Thyroid gland (tissue), 4 donors: ENCODE measurements around the gene ANKRD22.

Source experiments
- CTCF ChIP-seq, 6 experiments: fragments of 200-600 bp in 3 of 6; fragments of 450-650 bp in 3 of 6; sonication (generic) in 3 of 6; IDR thresholded peaks; one replicate each; pipeline ENCODE4 v1.5.1; 2016 to 2019; ENCODE audit warnings: antibody characterized with exemption in 6 of 6, mild to moderate bottlenecking in 2 of 6, inconsistent platforms in 1 of 6, moderate library complexity in 1 of 6
- POLR2A ChIP-seq, 2 donors: fragments of 450-650 bp; IDR thresholded peaks; one replicate each; pipeline ENCODE4 v1.6.1; 2017; ENCODE audit warnings: antibody characterized with exemption in 2 of 2, mild to moderate bottlenecking in 2 of 2, moderate library complexity in 1 of 2

- TF ChIP-seq CTCF (IDR thresholded peaks at IDR 0.05): no peak
- TF ChIP-seq POLR2A (IDR thresholded peaks at IDR 0.05): no peak
Measured at GRCh38 chr10:88866454-88866853, 14.8 kb upstream of the ANKRD22 start.
